DMS53 treated with DMSO at 0.1 percent for 48 hours (cell line): Measurements from ENCODE around the gene GFPT2.

Experiments
- DNase-seq: peaks from one replicate; lab custom pipeline; 2025; ENCODE audit not compliant: unreplicated experiment; lab: John Stamatoyannopoulos, UW

The GFPT2 gene

DNA sequence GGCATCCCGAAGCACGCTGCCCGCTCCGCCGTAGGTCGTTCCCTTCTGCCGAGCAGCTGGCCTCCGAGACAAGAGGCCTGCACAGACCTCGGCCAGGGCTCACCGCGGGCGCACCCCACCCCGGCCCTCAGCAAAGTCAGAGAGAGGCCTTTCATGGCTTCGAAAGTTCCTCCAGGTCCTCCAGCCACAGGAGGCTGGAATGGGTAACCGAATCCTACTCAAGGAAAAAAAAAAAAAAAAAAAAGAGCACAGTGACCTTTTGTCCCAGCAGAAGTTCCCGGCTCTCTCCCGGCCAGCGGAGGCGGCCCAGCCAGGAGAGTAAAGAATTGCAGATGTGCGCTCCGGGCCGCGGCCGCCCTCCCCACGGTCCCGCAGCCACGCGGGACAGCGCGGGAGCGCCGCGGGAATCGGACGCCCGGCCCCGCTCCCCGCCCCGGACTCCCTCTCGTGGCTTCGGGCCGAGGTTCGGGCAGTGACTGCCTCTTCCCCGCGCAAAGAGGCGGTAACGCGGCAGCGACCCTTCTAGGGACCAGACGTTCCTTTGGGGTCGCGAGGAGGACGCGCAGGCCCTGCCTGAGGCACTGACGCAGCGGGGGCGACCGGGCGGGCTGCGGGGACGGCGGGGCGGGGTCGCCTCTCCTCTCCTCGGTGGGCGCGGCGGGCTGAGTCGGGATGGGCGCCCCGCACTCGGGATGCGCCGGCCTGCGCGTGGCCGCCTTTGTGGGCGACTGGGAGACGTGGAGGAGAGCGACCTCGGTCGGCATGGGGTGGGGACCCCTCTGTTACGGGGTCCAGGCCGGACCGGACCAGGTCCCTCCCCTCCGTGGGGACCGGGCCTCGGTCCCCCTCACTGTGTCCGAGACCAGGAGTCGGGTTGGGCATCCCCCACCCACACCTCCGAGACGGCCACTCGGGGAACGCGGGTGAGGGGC is 754 bp downstream of the GFPT2 start:
- no peak for DNase-seq

DNA sequence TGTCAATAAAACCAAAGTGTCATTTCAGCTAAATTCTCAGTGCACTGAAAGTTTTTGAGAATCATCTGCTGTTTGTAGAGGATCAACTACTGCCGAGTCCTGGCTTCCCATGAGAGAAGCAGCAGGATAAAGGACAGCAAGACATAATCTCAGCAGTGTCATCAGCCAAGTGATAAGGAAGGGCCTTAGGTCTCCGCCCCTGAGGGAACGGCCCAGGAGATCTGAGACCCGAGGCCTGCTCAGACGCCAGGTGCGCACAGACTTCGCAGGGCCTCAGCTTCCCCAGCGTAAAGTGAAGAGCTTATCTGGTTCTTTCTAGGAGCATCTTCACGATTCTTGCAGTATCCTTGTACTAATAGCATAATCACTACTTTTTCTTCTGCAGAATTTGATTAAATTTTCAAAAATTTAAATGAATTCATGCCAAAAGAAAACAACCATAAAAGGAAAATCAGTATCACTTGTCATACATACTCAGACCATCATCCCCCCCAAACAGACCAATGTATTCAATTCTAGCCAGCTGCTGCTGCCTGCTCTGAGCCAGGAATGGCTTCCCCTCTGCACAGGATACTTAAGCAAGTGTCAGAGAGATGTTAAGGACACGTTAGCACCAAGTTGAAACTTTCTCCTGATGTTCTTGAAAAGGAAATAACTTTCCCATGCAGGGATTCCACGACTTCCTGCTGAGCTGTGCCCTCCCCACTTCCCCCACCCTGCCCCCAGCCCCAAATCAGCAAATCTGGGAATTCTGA is 2.2 kb downstream of the GFPT2 start:
- no peak for DNase-seq

DNA sequence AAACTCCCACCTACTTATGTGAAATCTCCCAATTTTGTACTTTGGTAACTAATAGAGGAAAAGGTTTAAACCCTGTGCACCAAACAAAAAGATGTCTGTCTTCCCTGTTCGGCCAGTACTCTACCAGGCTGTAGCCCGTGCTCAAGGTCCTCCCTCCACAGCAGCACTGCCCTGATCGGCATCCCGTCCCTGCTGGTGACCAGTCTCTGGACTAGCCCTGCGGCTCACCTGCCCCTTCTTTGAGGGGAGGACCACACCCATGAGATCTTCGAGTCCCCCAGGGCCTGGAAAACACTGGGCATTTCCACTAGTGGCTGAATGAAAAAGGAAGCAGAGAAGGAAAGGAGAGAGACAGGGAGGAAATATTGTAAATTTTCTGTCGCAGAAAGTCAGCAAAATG is 2.8 kb downstream of the GFPT2 start:
- DNase-seq, result no peak

- DNase-seq, result no peak
Measured at GRCh38 chr5:180349391-180349790, 3.7 kb downstream of the GFPT2 start.

- no peak for DNase-seq
Measured at GRCh38 chr5:180348336-180348735, 4.8 kb downstream of the GFPT2 start.

- DNase-seq, result no peak
Measured at GRCh38 chr5:180347702-180348101, 5.4 kb downstream of the GFPT2 start.

DNA sequence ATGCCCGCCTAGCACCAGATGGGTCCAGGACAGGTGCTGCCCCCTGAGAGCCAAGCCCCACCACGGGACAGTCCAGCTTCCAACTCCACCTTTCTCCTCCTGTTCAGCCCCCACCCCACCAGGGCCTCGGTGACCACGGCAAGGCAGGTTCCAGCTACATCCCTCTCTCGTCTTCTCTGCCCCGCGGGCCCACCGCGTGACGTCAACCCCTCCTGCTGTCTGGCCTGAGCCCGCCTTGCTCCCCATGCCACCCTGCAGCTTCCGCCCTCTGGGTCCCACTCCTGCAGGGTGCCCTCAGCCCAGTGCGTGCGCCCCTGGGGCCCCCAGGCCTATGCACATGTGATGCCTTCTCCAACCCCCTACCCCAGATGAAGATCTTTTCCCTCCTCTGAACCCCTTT is 6.8 kb downstream of the GFPT2 start:
- DNase-seq, result no peak

GRCh38 chr5:180345781-180346180 is 7.4 kb downstream of the GFPT2 start:
- DNase-seq, result no peak

DNA sequence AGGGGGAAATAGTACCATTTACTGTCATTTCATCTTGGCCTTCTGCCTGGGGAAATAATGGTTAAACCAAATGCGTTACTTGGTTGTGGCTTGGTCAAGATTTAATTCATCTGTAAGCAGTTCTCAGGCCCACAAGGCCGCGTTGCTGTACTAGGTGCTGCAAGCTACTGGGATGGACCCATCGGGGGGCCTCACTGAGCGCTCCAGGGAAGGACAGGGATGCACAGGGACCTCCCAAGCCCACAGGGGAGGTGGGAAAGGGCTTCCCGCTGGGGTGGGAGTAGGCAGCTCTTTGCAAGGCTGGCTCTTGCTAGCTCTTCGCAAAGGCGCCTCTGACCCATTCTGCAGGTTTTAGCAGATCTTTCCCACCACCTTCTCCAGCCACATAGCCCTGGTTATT is 8.0 kb downstream of the GFPT2 start:
- no peak for DNase-seq

- no peak for DNase-seq
Measured at GRCh38 chr5:180344696-180344999, 8.5 kb downstream of the GFPT2 start.

- no peak for DNase-seq
Measured at GRCh38 chr5:180343831-180344695, 9.1 kb downstream of the GFPT2 start.

DNA sequence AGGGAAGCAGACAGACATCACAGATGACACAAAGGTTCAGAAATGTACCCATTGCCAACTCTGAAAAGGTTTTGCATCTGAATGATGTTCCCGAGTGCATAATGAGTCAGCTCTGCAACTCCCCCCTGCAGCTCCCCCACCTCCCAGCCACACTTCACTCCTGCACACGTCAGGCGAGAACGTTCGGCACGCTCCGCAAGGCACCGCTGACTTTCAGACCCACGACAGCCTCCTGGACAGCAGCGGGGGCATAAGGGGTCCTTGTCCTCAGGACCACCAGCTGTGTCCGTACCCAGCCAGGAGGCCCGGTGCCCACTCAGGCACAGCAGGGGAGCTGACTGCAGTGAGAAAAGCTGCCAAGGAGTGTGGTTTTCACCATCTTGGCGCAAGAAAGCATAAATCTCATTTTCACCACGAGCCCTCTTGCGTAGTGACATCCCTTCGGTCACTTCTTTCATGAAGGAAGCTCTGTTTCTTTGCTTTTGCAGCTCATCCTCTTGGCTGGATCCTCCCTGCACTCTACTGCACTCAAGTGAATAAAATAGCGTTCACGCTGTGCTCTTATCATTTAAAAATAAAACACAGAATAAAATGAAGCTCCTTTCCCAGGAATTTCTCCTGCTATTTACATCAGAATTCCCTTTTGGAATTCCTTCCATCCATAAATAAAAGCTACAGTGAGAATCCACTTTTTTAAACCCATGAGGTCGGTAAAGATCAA is 9.9 kb downstream of the GFPT2 start:
- DNase-seq, result no peak

GRCh38 chr5:180341595-180341994 is 11.5 kb downstream of the GFPT2 start:
- DNase-seq, result no peak

- DNase-seq, result no peak
Measured at GRCh38 chr5:180340856-180341255, 12.3 kb downstream of the GFPT2 start.

DNA sequence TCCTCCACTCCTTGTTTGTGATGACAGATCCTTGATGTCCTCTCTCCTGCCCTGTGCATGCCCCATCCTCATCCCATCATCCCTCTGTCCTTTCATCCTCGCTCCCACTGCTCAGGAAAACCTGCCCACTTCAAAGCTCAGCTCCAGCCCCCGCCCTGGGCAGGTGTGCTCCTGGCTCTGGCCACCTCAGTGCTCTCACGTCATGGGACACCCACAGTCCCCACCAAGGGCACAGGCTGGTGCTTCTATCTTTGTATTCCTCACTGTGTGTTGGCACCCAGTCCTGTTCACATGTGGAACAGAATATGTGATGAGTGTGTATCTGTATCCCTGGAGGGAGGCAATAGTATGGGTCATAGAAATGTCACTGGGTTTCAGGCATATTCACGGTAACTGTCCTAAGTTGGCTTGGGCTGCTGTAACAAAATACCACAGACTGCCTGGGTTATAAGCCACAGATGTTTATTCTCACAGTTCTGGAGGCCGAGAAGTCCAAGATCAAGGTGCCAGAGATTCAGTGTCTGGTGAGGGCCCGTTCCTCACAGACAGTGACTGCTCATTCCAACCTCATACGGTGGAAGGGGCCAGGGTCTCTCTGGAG is 13.5 kb downstream of the GFPT2 start:
- no peak for DNase-seq

DNA sequence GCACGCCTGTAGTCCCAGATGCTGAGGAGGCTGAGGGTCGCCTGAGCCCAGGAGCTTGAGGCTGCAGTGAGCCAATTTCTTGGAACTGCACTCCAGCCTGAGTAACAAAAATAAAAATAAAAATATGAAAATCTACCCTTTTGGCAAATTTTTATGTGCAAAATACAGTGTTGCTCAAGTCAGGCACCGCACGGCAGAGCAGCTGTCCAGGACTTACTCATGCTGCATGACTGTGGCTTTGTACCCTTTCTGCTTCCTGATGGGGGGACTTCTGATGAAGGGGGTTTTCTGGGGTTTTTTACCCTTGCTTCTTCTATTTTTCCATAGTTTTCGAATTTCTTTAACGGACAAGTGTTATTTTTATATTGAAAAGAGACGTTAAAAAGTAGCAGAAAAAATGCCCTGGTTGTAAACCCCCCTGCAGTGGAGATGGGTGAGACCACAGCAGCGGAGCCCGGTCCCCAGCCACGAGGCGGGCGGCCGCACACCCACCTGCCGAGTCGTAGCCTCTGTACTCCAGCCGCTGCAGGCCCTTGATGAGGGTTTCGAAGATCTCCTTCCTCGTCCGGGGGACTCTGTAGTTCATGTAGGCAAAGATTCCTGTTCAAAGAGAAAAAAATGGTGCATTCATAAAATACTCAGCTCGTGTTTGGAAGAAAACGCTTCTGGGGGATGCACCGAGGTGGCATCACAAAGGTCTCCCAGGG is 15.0 kb downstream of the GFPT2 start:
- DNase-seq, result no peak

- DNase-seq, result no peak
Measured at GRCh38 chr5:180336234-180337020, 16.7 kb downstream of the GFPT2 start.

- DNase-seq, result no peak
Measured at GRCh38 chr5:180335614-180336233, 17.4 kb downstream of the GFPT2 start.
